A204.1 (cell line): ENCODE data around the gene UNC13B.
"Not testable (repeated sequence)": the region's sequence is repeated elsewhere in the genome, so short reads cannot be mapped to it uniquely, and the experiment has no call there.

Experiments
- FAIRE-seq: peaks from 2 replicates; lab custom pipeline; 2012; peaks lifted over from hg19 to GRCh38; lab: Jason Lieb, UNC

UNC13B gene

DNA sequence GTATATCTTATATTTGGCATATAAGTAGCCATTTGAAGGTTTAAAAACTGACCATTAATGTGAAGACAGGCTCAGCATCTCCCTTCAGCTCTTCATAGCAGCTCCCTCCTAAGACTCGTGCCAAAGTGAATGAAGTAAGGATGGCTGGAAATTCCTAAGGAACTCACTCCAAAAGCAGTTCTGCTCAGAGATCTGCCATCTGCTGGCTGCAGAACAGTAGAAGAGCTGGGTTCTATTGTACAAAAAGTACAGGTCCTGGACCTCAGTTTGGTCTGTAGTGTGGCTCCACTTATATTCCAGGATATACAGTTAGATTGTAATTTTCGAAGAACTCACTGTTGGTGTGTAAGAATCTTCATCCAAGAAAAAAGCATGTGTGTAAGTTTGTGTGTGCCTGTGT is 223.2 kb downstream of the UNC13B start:
- no peak for FAIRE-seq

DNA sequence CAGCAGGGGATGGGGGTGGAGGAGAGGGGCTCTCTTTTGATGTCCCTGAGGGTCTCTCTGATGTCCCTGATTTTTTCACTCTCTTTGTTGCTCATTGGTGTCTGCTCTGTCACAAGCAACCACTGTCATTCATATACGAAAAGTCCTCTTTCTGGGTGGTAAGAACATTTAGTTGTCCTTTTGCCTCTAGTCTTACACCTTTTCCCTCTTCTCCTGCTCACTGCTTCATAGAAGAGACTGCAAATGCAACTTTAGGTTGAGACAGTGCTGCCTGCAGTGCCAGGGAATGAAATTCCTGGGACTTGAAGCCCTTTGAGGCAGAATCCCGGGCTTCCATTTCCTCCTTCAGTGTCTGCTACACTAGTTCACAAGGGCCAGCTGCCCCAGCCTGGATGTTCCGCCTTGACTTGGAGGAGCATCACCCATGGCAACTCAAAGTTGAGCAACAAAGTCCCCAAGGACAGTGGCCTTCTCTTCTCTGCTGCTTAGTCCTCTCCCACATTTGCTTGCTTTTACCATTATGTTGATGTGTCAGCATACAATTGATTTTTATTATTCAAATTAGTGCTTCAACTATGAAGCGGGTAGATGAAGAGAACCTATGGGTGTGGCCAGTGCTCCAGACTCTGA is 233.4 kb downstream of the UNC13B start:
- FAIRE-seq = no peak

DNA sequence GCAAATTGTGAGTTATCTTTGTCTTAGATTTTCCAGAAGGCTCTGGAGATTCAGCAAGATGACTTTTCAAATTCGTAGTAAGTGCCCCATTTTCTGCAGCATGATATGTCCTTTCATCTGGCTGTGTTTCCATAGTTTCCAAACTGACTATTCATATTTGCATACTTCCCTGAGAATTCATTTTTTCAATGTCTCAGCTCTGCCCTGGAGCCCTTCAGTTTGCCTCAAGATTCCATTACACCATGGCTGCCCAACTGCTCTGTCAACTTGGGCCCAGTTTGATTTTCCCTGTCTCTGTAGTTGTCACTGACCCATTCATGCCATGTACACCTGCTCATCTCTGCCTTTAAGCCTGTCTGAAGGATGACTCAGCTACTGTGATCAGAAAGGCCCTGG is 233.9 kb downstream of the UNC13B start:
- no peak for FAIRE-seq

DNA sequence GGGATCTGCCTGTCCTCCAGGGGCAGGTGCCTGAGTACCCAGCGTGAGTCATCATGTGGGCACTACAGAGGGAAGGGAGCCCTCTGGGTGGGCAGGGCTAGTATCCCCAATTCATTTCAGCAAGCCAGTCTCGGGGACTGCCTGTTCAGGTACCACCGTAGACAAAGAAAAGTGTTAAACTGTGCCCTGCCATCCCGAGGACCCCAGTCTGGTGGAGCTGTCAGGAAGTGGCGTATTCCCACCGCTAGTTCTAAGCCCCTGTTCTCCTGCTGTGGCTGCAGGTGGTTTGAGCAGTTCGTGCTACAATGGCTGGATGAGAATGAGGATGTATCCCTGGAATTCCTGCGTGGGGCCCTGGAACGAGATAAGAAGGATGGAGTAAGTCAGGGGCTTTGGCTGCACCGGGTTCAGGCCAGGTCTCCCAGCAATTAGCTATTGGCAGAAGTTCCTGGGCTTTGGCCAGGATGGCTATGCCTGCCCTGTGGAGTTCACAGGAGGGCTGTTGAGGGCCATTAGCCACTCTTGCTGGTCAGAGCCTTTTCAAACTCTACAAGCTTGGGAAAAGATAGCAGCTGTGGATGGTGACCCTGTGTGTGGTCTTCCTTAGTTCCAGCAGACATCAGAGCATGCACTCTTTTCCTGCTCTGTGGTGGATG is 234.9 kb downstream of the UNC13B start:
- no peak for FAIRE-seq

DNA sequence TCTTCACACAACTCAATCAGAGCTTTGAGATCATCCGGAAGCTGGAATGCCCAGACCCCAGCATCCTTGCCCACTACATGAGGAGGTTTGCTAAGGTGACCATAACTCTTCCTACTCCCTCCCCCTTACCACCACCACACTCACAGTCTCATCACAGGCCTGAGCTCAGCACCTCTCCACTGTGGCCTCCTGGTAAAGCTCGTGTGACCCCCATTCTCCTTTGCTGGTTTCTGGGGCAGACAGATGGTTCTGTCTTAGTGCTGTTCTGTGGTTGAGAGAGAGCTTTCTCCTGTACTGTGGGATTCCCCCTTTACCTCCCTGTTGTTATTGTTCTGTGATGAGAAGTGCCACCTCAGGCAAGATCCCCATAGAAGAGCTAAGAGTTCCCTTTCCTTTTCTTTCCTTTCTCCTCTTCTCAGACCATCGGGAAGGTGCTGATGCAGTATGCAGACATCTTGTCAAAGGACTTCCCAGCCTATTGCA is 235.4 kb downstream of the UNC13B start:
- no peak for FAIRE-seq

DNA sequence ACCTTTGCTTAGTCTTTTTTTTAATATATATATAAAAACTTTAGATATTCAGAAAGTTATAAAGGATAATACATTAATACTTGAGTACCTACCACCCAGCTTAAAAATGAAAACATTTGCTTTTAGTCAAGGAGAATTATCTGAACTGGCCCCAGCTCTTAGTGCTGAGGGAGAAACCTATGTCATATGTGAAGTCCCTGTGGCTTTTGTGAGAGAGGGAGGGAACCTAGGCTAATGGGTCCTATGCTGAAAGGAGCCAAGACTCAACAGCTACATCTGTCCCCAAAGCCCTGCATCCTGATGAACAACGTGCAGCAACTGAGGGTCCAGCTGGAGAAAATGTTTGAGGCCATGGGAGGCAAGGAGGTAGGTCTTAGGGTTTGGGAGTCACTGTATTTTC is 236.1 kb downstream of the UNC13B start:
- FAIRE-seq = no peak

DNA sequence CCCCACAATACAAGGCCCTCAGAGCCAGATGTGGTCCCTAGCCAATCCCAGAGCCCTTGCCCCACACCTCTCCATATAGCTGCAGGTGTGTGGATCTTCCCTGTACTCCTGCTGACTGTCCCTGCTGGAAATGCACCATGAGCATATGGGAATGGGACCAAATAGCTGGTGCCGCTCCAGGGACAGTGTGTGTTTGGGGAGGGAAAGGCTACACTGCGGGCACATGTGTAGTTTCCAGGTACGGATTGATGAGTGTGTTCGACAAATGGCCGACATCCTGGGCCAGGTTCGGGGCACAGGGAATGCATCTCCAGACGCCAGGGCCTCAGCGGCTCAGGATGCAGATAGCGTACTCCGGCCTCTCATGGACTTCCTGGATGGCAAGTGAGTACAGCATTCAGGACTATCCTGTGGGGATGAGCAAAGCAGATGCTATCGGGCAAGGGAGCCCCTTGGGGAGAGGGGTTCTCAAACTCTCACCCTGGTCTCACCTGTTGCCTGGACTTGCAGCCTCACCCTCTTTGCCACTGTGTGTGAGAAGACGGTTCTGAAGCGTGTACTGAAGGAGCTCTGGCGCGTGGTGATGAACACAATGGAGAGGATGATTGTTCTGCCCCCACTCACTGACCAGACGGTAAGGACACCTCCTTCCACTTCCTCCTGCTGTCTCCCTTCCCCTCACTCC is 237.0 kb downstream of the UNC13B start:
- no peak for FAIRE-seq

DNA sequence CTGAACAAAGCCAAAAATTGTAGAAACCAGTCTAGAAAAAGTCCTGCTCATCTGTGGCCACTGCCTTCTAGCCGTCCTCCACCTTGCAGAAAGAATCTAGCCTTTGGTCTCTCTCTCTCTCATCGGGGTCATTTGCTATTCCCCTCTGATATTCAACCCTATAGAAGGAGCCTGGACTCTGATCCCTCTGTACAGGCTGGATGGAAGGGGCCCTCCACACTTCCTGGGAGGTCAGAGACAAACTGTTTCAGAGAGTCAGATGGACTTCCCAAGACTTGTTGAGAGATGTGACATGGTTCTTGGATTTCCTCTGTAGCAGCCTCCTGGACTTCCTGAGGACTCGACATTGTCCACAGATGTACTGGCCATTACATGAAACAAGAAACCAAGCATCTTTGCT is 243.1 kb downstream of the UNC13B start:
- no peak for FAIRE-seq

DNA sequence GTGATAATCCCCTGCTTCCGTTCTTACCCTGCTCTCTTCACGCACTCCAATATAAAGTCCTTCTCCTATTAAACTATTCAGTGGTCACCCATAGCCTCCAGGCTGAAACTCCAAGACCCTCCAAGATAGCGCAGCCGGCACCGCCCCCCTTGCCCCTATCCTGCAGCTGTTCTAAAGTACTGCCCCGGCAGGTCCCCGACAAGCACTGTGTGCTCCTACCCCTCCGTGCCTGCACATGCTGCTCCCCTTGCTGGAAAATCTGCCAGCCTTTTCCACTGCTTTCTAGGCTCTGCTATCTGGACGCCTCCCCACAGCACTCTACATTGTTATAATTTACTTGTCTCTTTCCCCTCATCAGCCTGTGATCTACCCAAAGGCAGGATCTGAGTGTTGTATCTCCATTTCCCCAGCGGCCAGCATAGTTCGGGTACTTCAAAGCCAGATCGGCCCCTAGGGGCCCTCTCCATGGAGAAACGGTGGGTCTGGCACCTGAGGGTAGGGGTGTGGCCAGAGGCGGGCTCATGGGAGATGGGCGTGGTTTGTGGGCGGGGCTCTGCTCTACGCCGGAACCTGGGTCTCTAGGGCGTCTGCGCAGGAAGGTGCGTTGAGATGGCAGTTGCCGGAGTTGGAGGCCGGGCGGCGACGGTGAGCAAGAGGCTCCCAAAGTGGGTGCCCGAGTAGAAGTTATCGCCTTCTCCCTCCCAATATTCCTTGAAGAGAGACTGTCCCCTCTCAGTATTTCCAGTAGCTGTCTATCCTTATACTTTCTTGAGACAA is 244.6 kb downstream of the UNC13B start:
- FAIRE-seq = no peak

DNA sequence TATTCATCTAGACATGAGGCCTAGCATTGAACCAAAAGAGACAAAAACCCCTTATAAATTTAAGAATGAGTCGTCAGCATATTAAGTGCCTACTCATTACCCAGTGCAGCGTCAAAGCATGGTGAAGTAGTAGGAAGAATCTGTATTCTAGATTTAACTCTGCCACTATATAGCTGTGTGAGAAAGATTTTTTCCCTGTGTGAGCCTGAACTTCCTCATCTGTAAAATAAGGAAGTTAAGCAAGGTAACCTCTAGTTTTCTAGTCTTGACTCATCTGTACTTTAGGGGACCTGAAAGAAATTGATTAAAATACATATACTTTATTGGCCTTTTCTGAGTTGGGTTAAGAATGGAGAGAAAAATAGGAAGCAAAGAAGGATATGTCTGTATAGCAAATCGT is 246.0 kb downstream of the UNC13B start:
- FAIRE-seq = no peak

DNA sequence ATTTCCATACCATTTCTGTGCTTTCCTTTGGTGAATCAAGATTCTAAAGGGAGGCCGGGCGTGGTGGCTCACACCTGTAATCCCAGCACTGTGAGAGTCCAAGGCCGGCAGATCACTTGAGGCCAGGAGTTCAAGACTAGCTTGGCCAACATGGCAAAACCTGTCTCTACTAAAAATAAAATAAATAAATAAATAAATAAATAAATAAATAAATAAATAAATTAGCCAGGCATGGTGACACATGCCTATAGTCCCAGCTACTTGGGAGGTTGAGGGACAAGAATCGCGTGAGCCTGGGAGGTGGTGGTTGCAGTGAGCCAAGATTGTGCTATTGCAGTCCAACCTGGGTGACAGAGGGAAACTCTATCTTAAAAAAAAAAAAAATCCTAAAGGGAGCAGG is 247.6 kb downstream of the UNC13B start:
- not testable (repeated sequence) for FAIRE-seq

DNA sequence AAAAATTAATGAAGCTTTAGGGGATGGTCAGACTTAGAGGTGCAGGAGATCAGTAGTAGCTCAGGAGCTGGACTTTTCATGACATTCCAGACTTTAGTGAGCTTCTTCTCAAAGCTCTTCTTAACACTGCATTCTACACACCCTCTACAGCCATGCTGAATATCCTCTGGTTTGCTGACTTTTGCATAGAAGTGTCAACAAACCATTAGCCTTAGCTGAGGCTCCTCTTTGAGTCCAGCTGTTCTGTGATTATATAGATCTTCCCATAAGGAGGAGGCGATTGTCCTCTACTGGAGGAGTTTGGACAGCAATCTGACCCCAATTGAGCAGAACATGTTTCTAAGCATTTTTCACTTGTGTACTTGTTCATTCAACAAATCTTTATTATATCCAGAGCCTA is 253.1 kb downstream of the UNC13B start:
- FAIRE-seq = no peak

DNA sequence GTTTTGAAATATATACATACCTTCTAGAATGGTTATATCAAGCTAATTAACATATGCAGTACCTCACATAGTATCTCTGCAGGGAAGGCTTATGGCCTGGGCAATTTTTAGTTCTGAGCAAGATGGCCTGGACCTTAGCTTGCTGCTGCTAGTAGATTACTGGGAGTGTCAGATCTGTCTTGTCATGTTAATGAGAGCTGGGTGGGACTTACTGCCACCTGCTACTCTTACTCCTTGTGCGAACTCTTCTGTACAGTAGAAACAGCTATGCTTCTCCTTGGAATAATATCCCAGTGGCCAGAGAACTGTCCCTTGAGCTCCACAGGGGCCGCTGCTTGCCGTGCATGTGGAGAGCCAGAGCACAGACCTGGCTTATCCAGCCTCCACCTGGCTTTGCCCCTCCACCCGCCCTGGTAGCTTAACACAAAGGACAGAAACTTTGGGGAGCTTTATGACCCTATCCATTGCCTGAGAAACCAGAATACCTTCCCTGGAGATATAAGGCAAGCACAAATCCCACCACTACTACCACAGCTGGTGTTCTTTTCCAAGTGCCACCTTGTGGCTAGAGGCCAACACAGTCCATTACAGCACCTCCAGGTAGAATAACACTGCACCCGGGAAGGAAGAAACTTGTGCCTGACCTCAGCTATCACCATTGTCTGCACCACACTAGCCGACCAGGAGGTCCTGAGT is 253.7 kb downstream of the UNC13B start:
- no peak for FAIRE-seq

DNA sequence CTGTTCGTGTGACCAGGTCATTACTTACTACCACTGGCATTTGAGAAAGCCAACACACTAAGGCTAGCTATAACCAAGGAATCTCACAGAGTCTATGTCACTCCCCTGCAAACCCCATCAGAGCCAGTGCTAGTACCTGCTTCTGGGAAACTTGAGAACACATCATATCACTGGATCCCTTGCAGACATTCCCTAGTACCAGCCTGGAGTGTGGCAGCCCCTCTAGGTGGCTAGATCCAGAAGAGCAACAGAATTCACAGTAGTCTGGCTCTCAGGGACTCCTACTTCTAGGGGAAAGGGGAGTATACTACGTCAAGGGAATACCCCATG is 254.3 kb downstream of the UNC13B start:
- no peak for FAIRE-seq

DNA sequence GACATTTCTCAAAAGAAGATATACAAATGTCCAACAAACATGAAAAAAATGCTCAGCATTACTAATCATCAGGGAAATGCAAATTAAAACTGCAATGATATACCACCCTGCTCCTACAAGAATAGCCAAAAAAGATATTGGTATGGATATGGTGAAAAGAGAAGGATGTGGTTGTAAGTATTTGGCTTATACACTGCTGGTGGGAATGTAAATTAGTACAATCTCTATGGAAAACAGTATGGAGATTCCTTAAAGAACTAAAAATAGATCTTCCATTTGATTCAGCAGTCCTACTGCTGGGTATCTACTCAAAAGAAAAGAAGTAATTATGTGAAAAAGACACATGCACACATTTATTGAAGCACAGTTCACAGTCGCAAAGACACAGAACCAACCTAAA is 260.5 kb downstream of the UNC13B start:
- no peak for FAIRE-seq

DNA sequence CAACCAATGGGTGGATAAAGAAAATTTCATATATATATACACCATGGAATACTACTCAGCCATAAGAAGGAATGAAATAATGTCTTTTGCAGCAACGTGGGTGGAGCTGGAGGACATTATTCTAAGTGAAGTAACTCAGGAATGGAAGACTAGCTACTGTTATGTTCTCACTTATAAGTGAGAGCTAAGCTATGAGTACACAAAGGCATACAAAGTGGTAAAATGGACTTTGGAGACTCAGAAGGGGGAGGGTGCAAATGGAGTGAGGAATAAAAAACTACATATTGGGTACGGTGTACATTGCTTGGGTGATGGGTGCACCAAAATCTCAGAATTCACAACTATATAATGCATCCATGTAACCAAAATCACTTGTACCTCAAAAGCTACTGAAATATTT is 260.9 kb downstream of the UNC13B start:
- FAIRE-seq = no peak

DNA sequence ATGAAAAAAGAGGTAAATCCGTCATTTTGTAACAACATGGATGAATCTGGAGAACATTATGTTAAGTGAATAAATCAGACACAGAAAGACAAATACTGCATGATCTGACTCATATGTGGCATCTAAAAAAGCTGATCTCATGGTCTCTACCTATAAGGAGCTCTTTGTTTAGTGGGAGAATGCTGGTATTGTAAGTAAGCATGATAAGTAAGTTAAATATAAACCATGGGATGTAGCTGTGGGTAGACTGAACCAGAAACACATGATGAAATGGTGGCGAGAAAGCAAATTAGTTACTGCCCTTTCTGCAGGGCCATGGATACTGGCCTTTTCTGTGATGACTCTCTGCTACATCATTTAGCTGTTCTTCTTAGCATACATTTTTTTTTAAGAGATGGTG is 261.7 kb downstream of the UNC13B start:
- no peak for FAIRE-seq

DNA sequence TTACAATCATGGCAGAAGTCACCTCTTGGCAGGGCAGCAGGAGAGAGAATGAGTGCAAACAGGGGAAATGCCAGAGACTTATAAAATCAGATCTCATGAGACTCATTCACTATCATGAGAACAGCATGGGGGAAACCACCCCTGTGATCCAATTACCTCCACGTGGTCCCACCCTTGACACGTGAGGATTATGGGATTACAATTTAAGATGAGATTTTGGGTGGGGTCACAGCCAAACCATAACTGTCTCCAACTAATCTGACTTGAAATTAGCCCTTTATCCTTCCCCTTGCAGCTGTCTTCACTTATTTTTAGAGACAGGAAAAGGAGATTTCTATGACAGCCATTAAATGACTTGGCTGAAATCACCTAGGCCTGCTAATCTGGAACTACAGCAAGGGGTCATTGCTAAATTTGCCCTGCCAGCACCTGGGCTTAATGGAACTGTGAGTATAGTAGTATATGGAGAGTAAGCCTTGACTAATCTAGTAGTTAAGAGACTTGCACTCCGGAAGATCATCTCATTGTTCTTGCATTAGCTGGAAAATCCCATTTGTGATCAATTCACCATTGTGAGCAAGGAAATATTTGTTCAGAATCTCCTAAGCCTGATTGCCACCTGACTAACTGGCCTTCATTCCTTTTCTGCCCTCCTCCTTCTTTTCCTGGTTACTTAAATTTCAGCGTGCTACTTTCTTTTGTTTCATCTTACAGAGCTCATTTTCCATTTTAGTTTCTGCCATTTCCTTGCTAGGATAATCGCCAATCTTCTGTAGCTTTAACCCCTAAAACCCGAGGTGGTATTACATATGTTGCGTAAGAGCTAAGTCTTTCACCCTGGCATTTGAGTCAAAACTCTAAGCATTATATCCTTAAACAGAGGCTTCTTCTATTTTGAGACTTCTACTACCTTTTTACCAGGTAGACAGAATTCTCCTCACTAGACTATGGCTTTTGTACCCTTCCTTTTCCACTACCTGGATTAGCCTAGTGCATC is 262.8 kb downstream of the UNC13B start:
- FAIRE-seq = no peak

DNA sequence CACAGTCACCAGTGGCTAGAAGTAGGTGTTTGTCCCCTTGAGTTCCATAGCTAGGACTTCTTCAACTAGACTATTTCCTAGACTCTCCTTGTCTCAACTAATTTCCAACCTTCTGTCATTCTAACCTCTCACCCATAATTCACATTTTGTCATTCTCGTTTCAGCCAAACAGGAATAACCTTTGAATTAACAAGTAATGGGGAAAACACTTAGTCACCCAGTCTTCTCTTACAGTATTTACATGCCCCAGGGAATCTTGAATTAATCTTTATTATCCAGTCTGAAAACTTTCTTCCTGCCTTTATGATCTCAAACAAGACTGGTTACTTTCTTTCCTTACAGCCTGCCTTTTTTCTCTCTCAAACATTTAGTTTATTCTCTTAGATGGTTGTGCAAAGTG is 264.8 kb downstream of the UNC13B start:
- FAIRE-seq = no peak

DNA sequence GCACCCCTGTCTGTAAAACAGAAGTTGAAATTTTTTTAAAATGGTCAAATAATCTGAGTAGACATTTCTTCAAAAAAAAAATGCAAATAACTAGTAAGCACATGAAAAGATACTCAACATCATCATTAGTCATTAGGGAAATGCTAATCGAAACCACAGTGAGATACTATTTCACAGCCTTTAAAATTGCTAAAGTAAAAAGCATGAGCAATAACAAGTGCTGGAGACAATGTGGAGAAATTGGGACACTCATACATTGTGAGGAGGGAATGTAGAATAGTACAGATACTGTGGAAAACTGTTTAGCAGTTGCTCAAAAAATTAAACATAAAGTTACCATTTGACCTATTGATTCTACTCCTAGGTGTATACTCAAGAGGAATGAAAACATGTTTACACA is 269.7 kb downstream of the UNC13B start:
- no peak for FAIRE-seq

DNA sequence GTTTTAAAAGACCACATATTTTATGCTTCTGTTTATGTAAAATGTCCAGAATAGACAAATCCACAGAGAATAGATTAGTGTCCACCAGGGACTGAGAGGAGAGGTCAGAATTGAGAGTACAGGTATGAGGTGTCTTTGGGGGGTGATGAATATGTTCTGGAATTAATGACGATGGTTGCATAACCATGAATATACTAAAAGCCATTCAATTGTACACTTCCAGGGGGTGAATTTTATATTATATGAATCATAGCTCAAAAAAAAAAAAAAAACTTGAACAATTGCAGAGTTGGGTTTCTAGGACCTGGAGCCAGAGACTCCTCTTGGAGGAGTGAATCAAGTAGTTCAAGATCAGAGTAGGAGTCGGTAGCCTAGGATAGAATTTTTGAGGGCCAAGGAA is 270.3 kb downstream of the UNC13B start:
- FAIRE-seq = no peak
